Stimulated activated CD4-positive, alpha-beta T cell treated with anti-CD3 and anti-CD28 coated beads, Interleukin-12 subunit alpha, Interleukin-12 subunit beta, amount 100 ng/mL, for 48 hours (primary cell): ENCODE data around the gene ZNF541.
"Not testable (repeated sequence)": the region's sequence is repeated elsewhere in the genome, so short reads cannot be mapped to it uniquely, and the experiment has no call there.

ENCODE experiments used
- DNase-seq, 3 donors: peaks; one replicate each; pipeline ENCODE4 v3.0.0-alpha.2; 2020; ENCODE audit warnings: low read depth in 2 of 3, low spot score in 1 of 3

The ZNF541 gene

DNA sequence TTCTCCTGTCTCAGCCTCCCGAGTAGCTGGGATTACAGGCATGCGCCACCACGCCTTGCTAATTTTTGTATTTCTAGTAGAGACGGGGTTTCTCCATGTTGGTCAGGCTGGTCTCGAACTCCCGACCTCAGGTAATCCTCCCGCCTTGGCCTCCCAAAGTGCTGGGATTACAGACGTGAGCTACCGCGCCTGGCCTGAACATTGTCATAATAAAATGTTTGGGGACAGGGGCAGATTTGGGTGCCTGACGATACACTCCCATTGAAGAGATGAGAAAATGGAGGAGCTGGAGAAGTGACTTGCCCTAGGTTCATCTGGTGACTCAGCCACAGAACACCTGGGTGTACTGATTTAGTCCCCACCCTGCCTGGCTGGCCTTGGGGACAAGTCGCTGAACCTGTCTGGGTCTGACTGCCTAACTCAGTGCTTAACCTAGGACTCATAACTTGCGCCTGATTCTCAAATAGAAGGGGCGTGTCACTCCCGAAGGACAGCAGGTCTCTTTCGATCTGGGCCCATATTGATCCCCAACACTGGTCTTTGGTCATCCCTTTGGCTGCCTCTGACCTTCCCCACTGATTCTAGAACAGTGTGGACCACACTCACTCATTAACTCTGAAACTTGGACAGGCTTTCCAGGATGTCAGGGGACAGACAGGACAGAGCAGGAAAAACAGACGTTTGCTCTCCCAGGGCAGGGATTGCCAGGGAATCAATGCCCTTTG lies 28.4 kb upstream of the ZNF541 start:
- no peak for DNase-seq

- peak; percentile 99 to 100 (median 99) for DNase-seq
Measured at GRCh38 chr19:47600246-47601179, 27.6 kb upstream of the ZNF541 start.

DNA sequence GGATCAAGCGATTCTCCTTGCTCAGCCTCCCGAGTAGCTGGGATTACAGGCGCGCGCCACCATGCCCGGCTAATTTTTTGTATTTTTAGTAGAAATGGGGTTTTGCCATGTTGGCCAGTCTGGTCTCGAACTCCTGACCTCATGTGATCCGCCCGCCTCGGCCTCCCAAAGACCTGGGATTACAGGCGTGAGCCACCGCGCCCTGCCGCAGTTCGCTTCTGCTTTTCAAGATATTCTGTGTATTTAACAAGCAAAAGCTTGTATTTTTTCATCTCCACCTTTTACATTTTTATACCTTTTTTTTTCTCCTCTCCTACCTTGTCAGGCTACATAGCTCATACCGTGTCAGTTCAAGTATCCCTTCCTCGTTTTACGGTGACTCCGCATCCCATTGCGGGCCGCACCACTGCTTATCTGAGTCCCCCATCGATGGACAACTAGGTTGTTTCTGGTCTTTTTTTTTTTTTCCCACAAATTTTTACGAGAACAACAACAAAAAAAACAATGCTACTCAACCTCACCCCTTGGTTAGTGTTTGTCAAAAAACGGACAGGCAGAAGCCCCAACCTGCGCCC lies 26.8 kb upstream of the ZNF541 start:
- DNase-seq = not testable (repeated sequence)

DNA sequence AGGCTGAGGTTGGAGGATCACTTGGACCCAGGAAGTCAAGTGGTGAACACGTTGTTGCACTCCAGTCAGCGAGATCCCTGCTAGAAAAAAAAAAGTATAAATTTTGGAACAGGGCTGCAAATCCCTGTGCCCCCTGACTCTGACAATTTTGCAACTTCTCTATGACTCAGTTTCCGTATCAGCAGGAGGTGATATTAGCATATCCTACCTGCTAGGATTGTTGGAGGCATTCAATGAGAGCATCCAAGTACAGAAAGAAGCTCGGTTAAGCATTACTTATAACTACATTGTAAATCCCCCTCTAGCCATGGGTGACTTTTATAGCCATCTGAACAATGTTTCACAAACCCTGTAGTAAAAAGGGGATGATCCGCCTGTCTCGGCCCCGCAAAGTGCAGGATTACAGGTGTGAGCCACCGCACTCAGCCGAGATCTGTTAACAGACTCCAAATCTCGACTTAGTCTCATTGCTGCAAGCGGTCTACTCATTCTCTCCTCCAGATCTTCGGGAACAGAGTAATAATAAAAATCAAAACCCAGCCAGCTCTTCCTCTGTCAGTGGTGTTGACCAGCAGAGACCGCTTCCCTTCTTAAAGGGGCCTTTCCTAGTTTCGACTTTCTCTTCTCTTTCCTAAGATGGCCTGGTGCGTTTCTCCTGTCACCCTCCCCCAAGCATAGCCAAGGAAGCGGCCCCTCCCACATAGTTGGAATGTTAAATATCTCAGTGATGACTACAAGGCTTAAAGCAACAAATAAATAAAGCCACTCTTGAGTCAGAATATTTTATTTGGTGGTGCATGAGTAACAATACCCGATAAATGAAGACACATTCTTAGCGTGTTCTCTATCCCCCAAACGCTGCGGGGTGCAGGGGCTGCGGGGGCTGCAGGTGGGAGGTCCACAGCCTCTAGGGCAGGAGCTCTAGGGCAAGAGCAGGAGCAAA lies 25.7 kb upstream of the ZNF541 start:
- no peak for DNase-seq

DNA sequence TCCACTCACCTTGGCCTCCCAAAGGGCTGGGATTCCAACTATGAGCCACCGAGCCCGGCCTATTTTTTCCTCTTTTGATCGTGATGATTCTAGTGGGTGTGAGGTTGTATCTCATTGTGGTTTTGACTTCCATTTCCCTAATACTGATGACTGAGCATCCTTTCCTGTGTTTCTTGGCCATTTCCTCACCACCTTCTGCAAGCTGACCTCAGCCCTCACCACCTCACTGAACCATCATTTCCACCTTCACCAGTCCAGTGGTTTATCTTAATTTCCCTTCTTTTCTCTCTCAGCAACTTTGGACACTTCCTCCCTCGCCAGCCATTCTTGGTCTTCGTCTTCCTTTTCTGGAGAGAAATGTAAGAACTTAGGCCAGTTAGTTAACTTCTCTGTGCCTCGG lies 23.0 kb upstream of the ZNF541 start:
- no peak for DNase-seq

- no peak for DNase-seq
Measured at GRCh38 chr19:47593860-47594259, 20.9 kb upstream of the ZNF541 start.

DNA sequence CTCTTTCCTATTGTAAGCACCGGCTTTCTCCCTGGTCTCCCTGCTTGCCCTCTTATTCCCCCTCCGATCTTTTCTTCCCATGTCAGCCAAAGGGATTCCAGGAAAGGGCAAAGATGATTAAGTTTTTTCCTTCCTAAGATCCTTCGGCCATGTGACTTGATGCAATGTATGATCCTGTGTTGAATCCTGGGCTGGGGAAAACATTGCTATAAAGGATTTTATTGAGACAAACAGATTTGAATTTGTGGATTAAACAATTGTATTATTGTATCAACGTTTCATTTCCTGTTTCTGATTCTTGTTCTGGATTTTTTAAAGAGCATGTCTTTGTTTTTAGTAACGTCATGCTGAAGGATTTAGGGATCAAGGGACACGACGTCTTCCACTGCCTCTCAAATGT lies 16.9 kb upstream of the ZNF541 start:
- DNase-seq = no peak

GRCh38 chr19:47587295-47587694 lies 14.3 kb upstream of the ZNF541 start:
- DNase-seq = no peak

- DNase-seq = not testable (repeated sequence)
Measured at GRCh38 chr19:47583161-47583560, 10.2 kb upstream of the ZNF541 start.

DNA sequence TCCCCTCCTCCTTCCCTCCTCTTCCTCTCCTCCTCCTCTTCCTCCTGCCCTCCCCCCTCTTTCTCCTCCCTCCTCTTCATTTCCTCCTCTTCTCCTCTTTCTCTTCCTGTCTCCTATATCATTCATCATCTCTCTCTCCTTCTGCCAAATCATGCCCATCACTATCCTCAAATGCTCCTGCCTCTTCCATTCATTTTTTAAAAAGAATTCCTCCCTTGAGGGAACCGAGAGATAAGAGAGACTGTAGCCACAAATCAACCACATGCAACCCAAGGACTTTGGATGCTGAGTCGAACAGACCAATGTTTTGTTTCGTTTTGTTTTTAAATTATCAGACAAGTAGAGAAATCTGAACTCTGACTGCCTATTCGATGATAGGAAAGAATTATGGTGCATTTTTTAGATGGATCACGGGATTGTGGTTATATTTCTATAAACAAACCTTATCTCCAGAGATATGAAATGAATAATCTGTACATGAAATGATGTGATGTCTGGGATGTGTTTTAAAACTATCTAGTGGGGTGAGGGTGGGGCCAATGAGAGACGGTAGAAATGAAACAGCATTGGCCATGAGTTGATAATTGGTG lies 9.5 kb upstream of the ZNF541 start:
- no peak for DNase-seq

GRCh38 chr19:47581605-47582319 lies 8.8 kb upstream of the ZNF541 start:
- no peak for DNase-seq

DNA sequence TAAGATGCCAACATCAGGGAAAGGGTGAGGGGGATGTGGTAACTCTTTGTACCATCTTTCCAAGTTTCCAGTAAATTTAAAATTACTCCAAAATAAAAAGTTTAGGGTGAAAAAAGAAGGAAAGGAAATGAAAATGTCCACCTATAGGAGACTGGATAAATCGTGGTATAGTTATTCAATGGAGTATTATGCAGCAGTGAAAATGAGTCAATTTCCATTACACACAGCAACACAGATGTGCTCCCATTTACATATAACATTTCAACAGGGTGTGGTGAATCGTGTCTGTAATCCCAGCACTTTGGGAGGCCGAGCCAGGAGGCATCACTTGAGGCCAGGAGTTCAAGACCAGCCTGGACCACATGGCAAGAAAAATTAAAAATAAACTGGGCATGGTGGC lies 7.4 kb upstream of the ZNF541 start:
- no peak for DNase-seq

DNA sequence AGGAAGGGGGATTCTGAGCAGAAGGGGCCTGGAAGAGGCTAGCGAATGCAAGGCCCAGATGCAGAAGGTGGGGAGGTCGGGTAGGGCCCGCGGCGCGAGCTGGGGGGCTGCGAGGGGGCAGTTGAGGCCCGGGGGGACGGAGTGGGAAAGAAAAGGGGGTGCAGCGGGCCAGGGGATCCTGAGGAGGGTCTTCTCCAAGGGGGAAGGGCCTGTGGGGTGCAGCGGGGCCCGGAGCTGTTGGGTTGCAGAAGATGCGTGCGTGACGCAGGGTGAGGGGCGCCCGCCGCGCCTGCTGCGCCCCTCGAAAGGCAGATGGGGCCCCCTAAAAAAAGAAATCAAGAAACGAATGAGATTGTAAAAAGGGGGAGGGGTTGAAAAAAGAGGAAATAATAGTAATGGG lies 313 bp downstream of the ZNF541 start:
- no peak for DNase-seq

DNA sequence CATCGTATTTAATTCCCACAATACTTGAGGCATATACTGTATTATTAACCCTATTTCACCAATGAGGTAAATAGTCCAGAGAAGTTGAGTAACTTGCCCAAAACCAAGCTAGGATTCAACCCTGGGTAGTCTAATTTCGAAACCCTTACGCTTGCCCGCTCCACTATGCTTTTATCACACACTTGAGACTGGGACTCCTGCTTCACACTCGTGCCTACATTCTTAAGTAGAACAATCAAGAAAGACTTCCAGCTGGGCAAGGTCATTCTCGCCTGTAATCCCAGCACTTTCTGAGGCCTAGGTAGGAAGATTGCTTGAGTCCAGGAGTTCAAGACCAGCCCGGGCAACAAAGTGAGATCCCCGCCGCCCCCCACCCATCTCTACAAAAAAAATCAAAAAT lies 3.6 kb downstream of the ZNF541 start:
- no peak for DNase-seq

- DNase-seq = no peak
Measured at GRCh38 chr19:47564081-47564480, 8.9 kb downstream of the ZNF541 start.

- no peak for DNase-seq
Measured at GRCh38 chr19:47561440-47562057, 11.4 kb downstream of the ZNF541 start.

DNA sequence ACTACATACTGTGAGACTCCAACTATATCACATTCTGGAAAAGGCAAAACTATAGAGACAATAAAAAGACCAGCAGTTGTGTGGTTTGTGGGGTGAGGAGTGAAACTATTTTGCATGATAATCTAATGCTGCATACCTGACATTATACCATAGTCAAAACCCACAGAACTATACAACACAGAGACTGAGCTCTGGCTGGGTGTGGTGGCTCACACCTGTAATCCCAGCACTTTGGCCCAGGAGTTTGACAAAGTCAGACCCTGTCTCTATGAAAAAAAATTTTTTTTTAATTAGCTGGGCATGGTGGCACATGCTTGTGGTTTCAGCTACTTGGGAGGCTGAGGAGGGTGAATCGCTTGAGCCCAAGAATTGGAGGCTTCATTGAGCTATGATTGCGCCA lies 11.9 kb downstream of the ZNF541 start:
- no peak for DNase-seq

DNA sequence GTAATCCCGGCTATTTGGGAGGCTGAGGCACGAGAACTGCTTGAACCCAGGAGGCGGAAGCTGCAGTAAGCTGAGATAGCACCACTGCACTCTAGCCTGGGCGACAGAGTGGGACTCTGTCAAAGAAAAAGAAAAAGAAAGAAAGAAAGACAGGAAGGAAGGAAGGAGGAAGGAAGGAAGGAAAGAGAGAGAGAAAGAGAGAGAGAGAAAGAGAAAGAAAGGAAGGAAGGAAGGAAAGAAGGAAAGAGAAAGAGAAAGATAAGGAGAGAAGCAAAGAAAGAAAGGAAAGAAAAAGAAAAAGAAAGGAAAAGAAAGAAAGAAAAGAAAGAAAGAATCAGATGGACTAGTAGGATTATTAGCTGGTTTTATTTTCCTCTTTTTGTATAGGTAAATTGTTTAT lies 22.8 kb downstream of the ZNF541 start:
- DNase-seq = no peak

GRCh38 chr19:47549261-47549862 lies 23.6 kb downstream of the ZNF541 start:
- no peak for DNase-seq
